Naive thymus-derived CD4-positive, alpha-beta T cell (primary cell): ENCODE results near the gene NFATC4. TPM values are rescaled to one million over a fixed set of nuclear protein-coding genes. Genes with fewer than 3 reads are reported as not detected.
"Not testable (repeated sequence)": the region's sequence is repeated elsewhere in the genome, so short reads cannot be mapped to it uniquely, and the experiment has no call there.

Experiments
- ATAC-seq: fragments of 150-1000 bp; cut with Tn5 transposase; 2 replicates; pipeline ENCODE4 v1.10.0; 2021; ENCODE audit warnings: mild to moderate bottlenecking, moderate library complexity
- CTCF ChIA-PET: fragments of 350-600 bp; sonication (Branson Sonifier 250); formaldehyde crosslinking; loops from one replicate; lab custom pipeline; 2021; ENCODE audit warnings: antibody characterized with exemption; lab: Charles Lee
- POLR2A ChIA-PET: fragments of 350-600 bp; sonication (Branson Sonifier 250); formaldehyde crosslinking; loops from one replicate; lab custom pipeline; 2021; ENCODE audit warnings: antibody characterized with exemption, inconsistent platforms; lab: Charles Lee
- DNase-seq, 9 donors: peaks; one replicate each; pipeline versions ENCODE4 v3.0.0 to v3.0.0-alpha.2; 2020 to 2022; ENCODE audit warnings: mixed read lengths in 1 of 9
- H3K27ac ChIP-seq: one replicate; pipeline ENCODE4 v1.7.0; 2013; ENCODE audit warnings: mild to moderate bottlenecking, low read depth, low read length, moderate library complexity
- H3K27me3 ChIP-seq, 2 donors: one replicate each; pipeline ENCODE4 v1.7.0; 2013; ENCODE audit warnings: low read length in 2 of 2, mild to moderate bottlenecking in 2 of 2, moderate library complexity in 2 of 2; ENCODE audit not compliant: control insufficient read depth in 2 of 2, insufficient read depth in 2 of 2
- H3K36me3 ChIP-seq, 3 experiments: 1 replicate in 2 of 3; 2 replicates in 1 of 3; pipeline ENCODE4 v1.7.0; 2013; ENCODE audit warnings: low read length in 3 of 3, mild to moderate bottlenecking in 3 of 3, moderate library complexity in 1 of 3; ENCODE audit not compliant: insufficient read depth in 3 of 3, control insufficient read depth in 2 of 3
- H3K4me1 ChIP-seq, 2 donors: one replicate each; pipeline ENCODE4 v1.7.0; 2013; ENCODE audit warnings: low read length in 2 of 2, mild to moderate bottlenecking in 2 of 2, moderate library complexity in 1 of 2; ENCODE audit not compliant: control insufficient read depth in 2 of 2, insufficient read depth in 2 of 2
- H3K4me3 ChIP-seq: 2 replicates; pipeline ENCODE4 v1.7.0; 2013; ENCODE audit warnings: mild to moderate bottlenecking, low read length
- H3K9me3 ChIP-seq, 3 experiments: 1 replicate in 2 of 3; 2 replicates in 1 of 3; pipeline ENCODE4 v1.7.0; 2013; ENCODE audit warnings: low read length in 3 of 3; ENCODE audit not compliant: control insufficient read depth in 2 of 3
- H3K27ac Mint-ChIP-seq, 9 donors: one replicate each; pipeline ENCODE4 v1.8.0; 2020 to 2022; ENCODE audit warnings: mixed read lengths in 9 of 9, mild to moderate bottlenecking in 8 of 9, moderate library complexity in 5 of 9, inconsistent platforms in 2 of 9
- H3K27me3 Mint-ChIP-seq, 5 donors: one replicate each; pipeline ENCODE4 v1.8.0; 2021 to 2022; ENCODE audit warnings: mixed read lengths in 5 of 5, mild to moderate bottlenecking in 1 of 5
- H3K36me3 Mint-ChIP-seq, 5 donors: one replicate each; pipeline ENCODE4 v1.8.0; 2020 to 2022; ENCODE audit warnings: mixed read lengths in 5 of 5, mild to moderate bottlenecking in 3 of 5, inconsistent platforms in 1 of 5
- H3K4me1 Mint-ChIP-seq, 7 donors: one replicate each; pipeline ENCODE4 v1.8.0; 2020 to 2022; ENCODE audit warnings: mixed read lengths in 7 of 7, mild to moderate bottlenecking in 3 of 7, inconsistent platforms in 1 of 7
- H3K4me3 Mint-ChIP-seq, 10 donors: one replicate each; pipeline ENCODE4 v1.8.0; 2020 to 2022; ENCODE audit warnings: mild to moderate bottlenecking in 10 of 10, mixed read lengths in 10 of 10, moderate library complexity in 6 of 10, inconsistent platforms in 2 of 10
- H3K9me3 Mint-ChIP-seq, 11 donors: one replicate each; pipeline ENCODE4 v1.8.0; 2020 to 2022; ENCODE audit warnings: mixed read lengths in 11 of 11, mild to moderate bottlenecking in 4 of 11, inconsistent platforms in 1 of 11, moderate library complexity in 1 of 11
- intact Hi-C, 2 donors: fragments of 100-400 bp; cut with micrococcal nuclease; formaldehyde crosslinking; loops; one replicate each; pipeline ENCODE4 v1.15.1; 2023
- polyA plus RNA-seq, 2 donors: library from polyadenylated mRNA; unstranded; fragments of 300-500 nt; fragmentation: Illumina TruSeq; gene quantifications; one replicate each; pipeline ENCODE4 v1.2.3, GENCODE V29; 2021
- total RNA-seq, 6 experiments: library from RNA in 5 of 6; stranded (reverse) in 5 of 6; gene quantifications; 1 replicate in 5 of 6; 2 replicates in 1 of 6; pipeline ENCODE4 v1.2.3 and lab custom pipeline; 2021 to 2026

NFATC4 gene
- total and polyA plus RNA-seq, 7 experiments from 2014 or later, result not detected

DNA sequence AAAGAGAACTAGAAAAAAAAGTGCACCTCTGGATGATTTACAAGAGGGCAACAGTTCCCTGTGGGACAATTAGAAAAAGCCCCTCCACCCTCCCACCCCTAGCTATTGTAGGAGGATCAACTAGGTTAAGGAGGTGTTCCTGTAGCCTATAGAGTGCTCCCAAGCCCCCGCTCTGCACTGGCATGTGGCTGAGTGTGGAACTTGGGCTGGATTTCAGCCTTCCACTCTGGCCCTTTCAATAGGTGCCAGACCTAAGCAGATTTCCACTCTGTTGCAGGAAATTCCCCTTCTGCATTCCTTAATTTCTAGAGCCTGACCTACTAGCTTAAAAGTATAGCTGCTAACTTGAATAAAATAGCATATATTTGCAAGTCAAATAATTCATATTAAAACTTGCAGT is 2.8 kb downstream of the NFATC4 start:
- Mint-ChIP-seq H3K4me3 (no peak overlapping the region), H3K27me3 (peaks cover 22 to 46% (median 25%) of the 10 kb centered on the region in 5 donors), H3K27ac (no peak overlapping the region), H3K4me1 (peaks cover 15 to 29% (median 23%) of the 10 kb centered on the region in 7 donors), H3K9me3 (no peaks in the 10 kb centered on the region), H3K36me3 (no peaks in the 10 kb centered on the region)
- CTCF ChIA-PET, result interaction anchor here (0.7 kb wide), 1 partner anchor 60 kb away, joined by 4 read pairs; no protein-coding TSS in a partner anchor
- H3K9me3 ChIP-seq, result no peaks in the 10 kb centered on the region
- H3K4me1 ChIP-seq, result peaks cover 7 to 25% of the 10 kb centered on the region in 2 donors
- no peak overlapping the region for H3K27ac ChIP-seq
- ATAC-seq (no peak), DNase-seq (no peak)
- intact Hi-C loops, result no loop called here
- POLR2A ChIA-PET, result no interaction called here
- H3K36me3 ChIP-seq, result no peaks in the 10 kb centered on the region
- peaks cover 0 to 20% of the 10 kb centered on the region in 2 donors for H3K27me3 ChIP-seq
- no peak overlapping the region for H3K4me3 ChIP-seq

DNA sequence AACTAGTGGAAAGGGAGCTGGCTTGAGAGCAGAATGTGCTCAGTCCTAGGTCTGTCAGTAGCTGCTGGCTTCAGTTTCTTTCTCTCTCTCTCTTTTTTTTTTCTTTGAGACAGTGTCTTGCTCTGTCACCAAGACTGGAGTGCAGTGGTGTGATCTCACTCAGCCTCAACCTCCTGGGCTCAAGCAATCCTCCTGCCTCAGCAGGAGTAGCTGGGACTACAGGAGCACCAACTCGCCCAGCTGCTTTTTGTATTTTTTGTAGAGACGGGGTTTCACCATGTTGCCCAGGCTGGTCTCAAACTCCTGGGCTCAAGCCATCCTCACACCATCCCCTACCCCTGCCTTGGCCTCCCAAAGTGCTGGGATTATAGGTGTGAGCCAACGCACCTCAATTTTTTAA is 3.6 kb downstream of the NFATC4 start:
- CTCF ChIA-PET, intact Hi-C loops, H3K4me3 Mint-ChIP-seq, H3K36me3 Mint-ChIP-seq, POLR2A ChIA-PET, H3K27ac ChIP-seq, H3K4me3 ChIP-seq, ATAC-seq, H3K9me3 ChIP-seq, H3K27ac Mint-ChIP-seq, H3K36me3 ChIP-seq, DNase-seq, H3K9me3 Mint-ChIP-seq: not testable (repeated sequence)
- Mint-ChIP-seq H3K4me1 (peaks cover 11 to 22% (median 18%) of the 10 kb centered on the region in 7 donors), H3K27me3 (peaks cover 17 to 40% (median 22%) of the 10 kb centered on the region in 5 donors)
- peaks cover 0 to 11% of the 10 kb centered on the region in 2 donors for H3K27me3 ChIP-seq
- peaks cover 5 to 17% of the 10 kb centered on the region in 2 donors for H3K4me1 ChIP-seq

DNA sequence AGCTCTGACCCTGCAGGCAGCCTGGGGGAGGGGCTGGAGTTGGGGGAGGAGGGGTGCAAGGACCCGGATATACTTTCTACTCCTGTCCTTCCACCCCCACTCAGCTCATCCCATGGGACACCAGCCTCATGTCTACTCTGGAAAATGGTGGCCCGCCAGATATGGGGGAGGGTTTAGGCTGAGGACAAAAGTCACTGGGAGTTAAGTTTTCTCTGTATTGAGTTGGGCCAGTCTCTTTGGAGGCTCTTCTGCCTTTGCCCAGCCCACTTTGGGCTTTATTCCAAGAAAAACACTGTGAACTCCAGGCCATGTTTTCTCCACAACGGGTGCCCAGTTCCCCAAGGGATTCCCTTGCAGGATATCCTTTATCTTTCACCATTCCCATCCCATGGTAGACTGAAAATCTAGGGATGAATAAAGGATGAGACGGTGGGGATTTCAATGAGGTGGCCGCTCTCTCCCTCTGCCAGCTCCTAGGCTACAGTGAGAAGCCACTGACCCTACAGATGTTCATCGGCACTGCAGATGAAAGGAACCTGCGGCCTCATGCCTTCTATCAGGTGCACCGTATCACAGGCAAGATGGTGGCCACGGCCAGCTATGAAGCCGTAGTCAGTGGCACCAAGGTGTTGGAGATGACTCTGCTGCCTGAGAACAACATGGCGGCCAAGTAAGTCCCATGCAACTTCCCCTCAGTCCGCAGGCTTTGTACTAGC is 4.9 kb downstream of the NFATC4 start:
- Histone ChIP-seq H3K9me3 (no peaks in the 10 kb centered on the region), H3K27me3 (no peaks in the 10 kb centered on the region), H3K27ac (no peak overlapping the region), H3K4me3 (no peak overlapping the region), H3K36me3 (no peaks in the 10 kb centered on the region), H3K4me1 (peaks cover 0 to 4% of the 10 kb centered on the region in 2 donors)
- no peak overlapping the region for H3K4me3 Mint-ChIP-seq
- POLR2A ChIA-PET, result interaction anchor here (0.5 to 0.7 kb wide), 2 partner anchors 40 to 52 kb away, joined by 3 read pairs; no protein-coding TSS in a partner anchor
- H3K9me3 Mint-ChIP-seq, result no peaks in the 10 kb centered on the region
- H3K27ac Mint-ChIP-seq, result no peak overlapping the region
- peaks cover 5 to 28% (median 10%) of the 10 kb centered on the region in 5 donors for H3K27me3 Mint-ChIP-seq
- ATAC-seq (no peak), DNase-seq (no peak)
- CTCF ChIA-PET, result interaction anchor here (0.9 kb wide), 1 partner anchor 34 kb away, joined by 5 read pairs; no protein-coding TSS in a partner anchor
- no peaks in the 10 kb centered on the region for H3K36me3 Mint-ChIP-seq
- intact Hi-C loops, result no loop called here
- H3K4me1 Mint-ChIP-seq, result peaks cover 0 to 11% (median 7%) of the 10 kb centered on the region in 7 donors

DNA sequence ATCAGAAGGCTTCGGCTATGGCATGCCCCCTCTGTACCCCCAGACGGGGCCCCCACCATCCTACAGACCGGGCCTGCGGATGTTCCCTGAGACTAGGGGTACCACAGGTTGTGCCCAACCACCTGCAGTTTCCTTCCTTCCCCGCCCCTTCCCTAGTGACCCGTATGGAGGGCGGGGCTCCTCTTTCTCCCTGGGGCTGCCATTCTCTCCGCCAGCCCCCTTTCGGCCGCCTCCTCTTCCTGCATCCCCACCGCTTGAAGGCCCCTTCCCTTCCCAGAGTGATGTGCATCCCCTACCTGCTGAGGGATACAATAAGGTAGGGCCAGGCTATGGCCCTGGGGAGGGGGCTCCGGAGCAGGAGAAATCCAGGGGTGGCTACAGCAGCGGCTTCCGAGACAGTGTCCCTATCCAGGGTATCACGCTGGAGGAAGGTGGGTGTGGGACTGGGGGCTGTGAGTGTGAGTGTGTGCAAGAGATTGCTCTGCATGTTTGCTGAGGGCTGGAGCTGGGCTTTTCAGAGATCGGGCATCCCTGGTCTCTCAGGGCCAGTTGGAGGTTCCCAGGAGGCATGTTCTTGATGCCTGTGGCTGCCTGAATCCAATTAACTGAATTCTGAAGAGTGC is 8.6 kb downstream of the NFATC4 start:
- ATAC-seq, result no peak
- intact Hi-C loops, result no loop called here
- ChIA-PET CTCF (no interaction called here), POLR2A (no interaction called here)
- Histone ChIP-seq H3K27ac (no peak overlapping the region), H3K36me3 (no peaks in the 10 kb centered on the region), H3K27me3 (no peaks in the 10 kb centered on the region), H3K4me1 (no peaks in the 10 kb centered on the region), H3K9me3 (no peaks in the 10 kb centered on the region), H3K4me3 (no peak overlapping the region)
- no peak overlapping the region for H3K27ac Mint-ChIP-seq
- no peak overlapping the region for H3K4me3 Mint-ChIP-seq
- DNase-seq, result no peak
- H3K36me3 Mint-ChIP-seq, result no peaks in the 10 kb centered on the region
- H3K27me3 Mint-ChIP-seq, result peaks cover 0 to 13% (median 5%) of the 10 kb centered on the region in 5 donors
- no peaks in the 10 kb centered on the region for H3K9me3 Mint-ChIP-seq
- peaks cover 0 to 5% (median 0%) of the 10 kb centered on the region in 7 donors for H3K4me1 Mint-ChIP-seq

DNA sequence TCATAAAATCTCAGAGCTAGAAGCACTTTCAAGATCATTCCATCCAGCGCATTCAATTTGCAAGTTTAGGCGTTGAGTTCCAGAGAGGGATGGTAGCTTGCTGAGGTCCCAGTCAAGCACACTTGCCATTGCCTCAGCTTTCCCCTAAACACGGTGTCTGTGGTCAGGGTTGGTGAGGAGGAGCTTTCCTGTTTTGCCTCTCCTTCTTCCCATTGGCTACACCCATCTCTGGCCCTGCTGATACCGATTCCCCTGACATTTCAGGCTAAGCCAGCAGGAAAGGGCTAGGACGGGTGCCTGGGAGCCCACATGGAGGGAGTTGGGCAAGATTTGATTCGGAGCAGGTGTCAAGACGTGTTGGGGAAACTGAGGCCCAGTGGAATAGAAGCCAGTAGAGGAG is 9.1 kb downstream of the NFATC4 start:
- ATAC-seq (no peak), DNase-seq (no peak)
- no peaks in the 10 kb centered on the region for H3K36me3 Mint-ChIP-seq
- Histone ChIP-seq H3K36me3 (no peaks in the 10 kb centered on the region), H3K27me3 (no peaks in the 10 kb centered on the region), H3K4me1 (no peaks in the 10 kb centered on the region), H3K9me3 (no peaks in the 10 kb centered on the region), H3K27ac (no peak overlapping the region), H3K4me3 (no peak overlapping the region)
- H3K27me3 Mint-ChIP-seq, result peaks cover 0 to 13% (median 4%) of the 10 kb centered on the region in 5 donors
- H3K9me3 Mint-ChIP-seq, result no peaks in the 10 kb centered on the region
- CTCF ChIA-PET, result no interaction called here
- H3K4me3 Mint-ChIP-seq, result no peak overlapping the region
- no peak overlapping the region for H3K27ac Mint-ChIP-seq
- POLR2A ChIA-PET, result no interaction called here
- intact Hi-C loops, result no loop called here
- H3K4me1 Mint-ChIP-seq, result peaks cover 0 to 7% (median 0%) of the 10 kb centered on the region in 7 donors

DNA sequence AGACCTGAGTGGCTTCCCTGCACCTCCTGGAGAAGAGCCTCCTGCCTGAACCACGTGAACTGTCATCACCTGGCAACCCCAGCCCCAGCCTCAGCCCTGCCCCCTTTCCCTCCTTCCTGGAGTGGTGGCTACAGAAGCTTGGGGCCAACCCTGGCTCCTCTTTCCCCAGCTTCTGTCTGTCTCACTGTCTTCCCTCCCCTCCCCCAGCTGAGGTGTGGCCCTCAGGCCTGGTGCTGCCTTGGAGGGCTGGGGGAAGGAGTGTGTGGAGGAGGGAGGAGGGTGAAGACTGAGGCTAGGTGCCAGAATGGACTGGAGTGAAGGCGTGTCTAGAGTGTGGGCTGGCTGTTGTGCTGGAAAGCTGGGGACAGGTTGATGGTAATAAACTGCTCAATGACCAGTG is 9.7 kb downstream of the NFATC4 start:
- Histone ChIP-seq H3K27ac (no peak overlapping the region), H3K4me1 (no peaks in the 10 kb centered on the region), H3K4me3 (no peak overlapping the region), H3K27me3 (no peaks in the 10 kb centered on the region), H3K9me3 (no peaks in the 10 kb centered on the region), H3K36me3 (no peaks in the 10 kb centered on the region)
- no peak overlapping the region for H3K4me3 Mint-ChIP-seq
- H3K9me3 Mint-ChIP-seq, result no peaks in the 10 kb centered on the region
- peaks cover 0 to 7% (median 0%) of the 10 kb centered on the region in 7 donors for H3K4me1 Mint-ChIP-seq
- ChIA-PET CTCF (no interaction called here), POLR2A (no interaction called here)
- no peak for DNase-seq
- intact Hi-C loops, result no loop called here
- H3K27me3 Mint-ChIP-seq, result peaks cover 0 to 13% (median 4%) of the 10 kb centered on the region in 5 donors
- no peak for ATAC-seq
- no peak overlapping the region for H3K27ac Mint-ChIP-seq
- H3K36me3 Mint-ChIP-seq, result no peaks in the 10 kb centered on the region
